GM12873 (cell line): ENCODE data around the gene ADGRF5.

Experiments used
- TF ChIP-seq, protein P1 (sequence below): IDR thresholded peaks from 2 replicates; pipeline ENCODE4 v1.5.1; 2012; ENCODE audit warnings: low read depth, mild to moderate bottlenecking, moderate library complexity, low read length, control low read depth; ENCODE audit not compliant: insufficient read depth; ENCODE audit errors: missing control alignments

The ADGRF5 gene

DNA sequence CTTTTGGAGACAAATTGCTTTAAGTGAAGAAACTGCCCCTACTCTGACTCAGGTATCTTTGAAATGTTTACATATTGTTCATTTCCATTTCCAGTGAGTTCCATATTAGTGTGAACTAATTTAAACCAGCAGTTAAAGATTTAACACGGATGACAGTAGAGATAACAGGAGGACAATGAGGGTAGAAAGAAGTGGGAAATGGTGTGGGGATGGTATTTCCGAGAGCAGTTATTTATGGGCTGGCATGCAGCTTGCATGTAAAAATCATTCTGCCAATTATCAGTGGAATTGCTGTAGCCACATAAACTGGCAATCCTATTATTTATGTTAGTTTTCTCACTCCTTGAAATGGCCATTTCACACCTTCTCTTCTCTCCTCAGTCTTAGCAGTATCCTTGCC is 8.6 kb upstream of the ADGRF5 start:
- TF ChIP-seq, protein P1, sequence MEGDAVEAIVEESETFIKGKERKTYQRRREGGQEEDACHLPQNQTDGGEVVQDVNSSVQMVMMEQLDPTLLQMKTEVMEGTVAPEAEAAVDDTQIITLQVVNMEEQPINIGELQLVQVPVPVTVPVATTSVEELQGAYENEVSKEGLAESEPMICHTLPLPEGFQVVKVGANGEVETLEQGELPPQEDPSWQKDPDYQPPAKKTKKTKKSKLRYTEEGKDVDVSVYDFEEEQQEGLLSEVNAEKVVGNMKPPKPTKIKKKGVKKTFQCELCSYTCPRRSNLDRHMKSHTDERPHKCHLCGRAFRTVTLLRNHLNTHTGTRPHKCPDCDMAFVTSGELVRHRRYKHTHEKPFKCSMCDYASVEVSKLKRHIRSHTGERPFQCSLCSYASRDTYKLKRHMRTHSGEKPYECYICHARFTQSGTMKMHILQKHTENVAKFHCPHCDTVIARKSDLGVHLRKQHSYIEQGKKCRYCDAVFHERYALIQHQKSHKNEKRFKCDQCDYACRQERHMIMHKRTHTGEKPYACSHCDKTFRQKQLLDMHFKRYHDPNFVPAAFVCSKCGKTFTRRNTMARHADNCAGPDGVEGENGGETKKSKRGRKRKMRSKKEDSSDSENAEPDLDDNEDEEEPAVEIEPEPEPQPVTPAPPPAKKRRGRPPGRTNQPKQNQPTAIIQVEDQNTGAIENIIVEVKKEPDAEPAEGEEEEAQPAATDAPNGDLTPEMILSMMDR: no peak

GRCh38 chr6:46927066-46927465 is 5.3 kb upstream of the ADGRF5 start:
- TF ChIP-seq, protein P1: no peak

GRCh38 chr6:46926481-46926880 is 4.7 kb upstream of the ADGRF5 start:
- TF ChIP-seq, protein P1: no peak

- TF ChIP-seq, protein P1: no peak
Observed at GRCh38 chr6:46925563-46926253, 4.0 kb upstream of the ADGRF5 start.

DNA sequence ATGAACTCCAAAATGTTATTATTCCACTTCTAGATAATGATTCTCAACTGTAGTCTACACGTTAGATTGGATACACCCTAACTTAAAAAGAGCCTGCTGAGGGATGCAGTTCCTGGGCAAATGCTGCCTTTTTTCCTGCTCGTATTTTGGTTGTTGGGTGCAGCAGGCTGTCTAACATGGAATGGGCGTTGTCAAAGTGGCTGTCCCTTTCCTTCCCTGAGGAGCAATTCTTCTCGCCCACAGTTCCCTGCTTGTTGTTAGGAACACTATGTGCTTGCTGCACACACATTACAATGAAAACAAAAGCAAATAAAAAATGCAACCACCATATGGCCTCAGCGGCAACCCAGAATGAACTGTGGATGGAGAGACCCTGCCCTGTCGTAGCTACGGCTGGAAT is 1.7 kb upstream of the ADGRF5 start:
- TF ChIP-seq, protein P1: no peak

DNA sequence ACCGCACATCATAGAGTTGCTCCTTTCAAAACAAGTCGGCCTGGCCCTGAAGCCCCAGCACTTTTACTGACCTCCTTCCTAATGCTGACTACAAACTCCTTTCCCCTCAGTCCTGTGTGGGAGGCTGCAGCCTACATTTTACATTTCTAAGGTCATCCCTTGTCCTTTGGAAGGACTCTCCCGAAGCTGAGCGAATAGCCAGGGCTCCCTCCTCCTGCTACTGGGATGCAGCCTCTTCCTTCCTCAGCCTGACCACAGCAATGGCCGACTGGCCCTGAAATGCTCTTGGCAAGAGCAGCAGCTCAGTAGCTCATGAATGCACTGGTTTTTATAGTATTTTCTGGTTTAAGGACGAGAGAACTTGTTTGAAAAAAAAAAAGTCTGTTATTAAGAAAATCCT is 679 bp downstream of the ADGRF5 start:
- TF ChIP-seq, protein P1: no peak

- TF ChIP-seq, protein P1: no peak
Observed at GRCh38 chr6:46918806-46919205, 2.9 kb downstream of the ADGRF5 start.
